OCI-LY3 (cell line): Measurements from ENCODE around the gene LRCH1.

Source experiments
- CTCF ChIP-seq: fragments of 200-600, 300-600 bp; sonication (generic); IDR thresholded peaks from 2 replicates; pipeline ENCODE4 v1.5.1; 2014; ENCODE audit warnings: antibody characterized with exemption, low read length, low read depth
- EZH2phosphoT487 ChIP-seq: fragments of 200-600 bp; shearing (Covaris generic); IDR thresholded peaks from 2 replicates; pipeline ENCODE4 v1.6.1; 2018; ENCODE audit warnings: antibody characterized with exemption, mixed run types, low read depth

- TF ChIP-seq EZH2phosphoT487 (no peak), CTCF (no peak)
Observed at GRCh38 chr13:46630431-46631178, 77.6 kb downstream of the LRCH1 start.
